Kidney (tissue), 14 donors: ENCODE results near the gene ACAP1. TPM values are rescaled to one million over a fixed set of nuclear protein-coding genes. Genes with fewer than 3 reads are reported as not detected.

Experiments
- DNase-seq, 5 donors: peaks; one replicate each; pipeline ENCODE4 v3.0.0-alpha.2; 2013 to 2020
- FAIRE-seq: peaks from 2 replicates; lab custom pipeline; 2012; peaks lifted over from hg19 to GRCh38; lab: Jason Lieb, UNC
- H3K27ac ChIP-seq, 2 donors: one replicate each; pipeline ENCODE4 v1.7.0; 2013; ENCODE audit warnings: low read depth in 2 of 2, low read length in 2 of 2, inconsistent platforms in 1 of 2
- H3K27me3 ChIP-seq: one replicate; pipeline ENCODE4 v1.7.1; 2013; ENCODE audit warnings: low read length, inconsistent platforms; ENCODE audit not compliant: control insufficient read depth, insufficient read depth
- H3K36me3 ChIP-seq, 3 donors: one replicate each; pipeline versions ENCODE4 v1.7.0 to v1.7.1; 2013; ENCODE audit warnings: low read length in 3 of 3, control low read depth in 1 of 3, inconsistent platforms in 1 of 3; ENCODE audit not compliant: insufficient read depth in 3 of 3, control insufficient read depth in 2 of 3
- H3K4me1 ChIP-seq, 3 donors: one replicate each; pipeline versions ENCODE4 v1.7.0 to v1.7.1; 2013; ENCODE audit warnings: low read length in 3 of 3, inconsistent platforms in 1 of 3, low read depth in 1 of 3; ENCODE audit not compliant: control insufficient read depth in 2 of 3, insufficient read depth in 2 of 3
- H3K4me3 ChIP-seq, 3 donors: one replicate each; pipeline versions ENCODE4 v1.7.0 to v1.8.1; 2013; ENCODE audit warnings: low read length in 3 of 3, control low read depth in 1 of 3, inconsistent platforms in 1 of 3
- H3K9ac ChIP-seq, 3 donors: one replicate each; pipeline versions ENCODE4 v1.7.0 to v1.7.1; 2013; ENCODE audit warnings: low read length in 3 of 3, control low read depth in 1 of 3, inconsistent platforms in 1 of 3
- H3K9me3 ChIP-seq, 3 donors: one replicate each; pipeline versions ENCODE4 v1.7.0 to v1.7.1; 2013; ENCODE audit warnings: low read length in 3 of 3, control low read depth in 1 of 3, inconsistent platforms in 1 of 3; ENCODE audit not compliant: control insufficient read depth in 2 of 3, insufficient read depth in 1 of 3
- CTCF ChIP-seq: IDR thresholded peaks from 3 replicates; pipeline ENCODE4 v1.5.1; 2012; ENCODE audit warnings: mild to moderate bottlenecking, moderate library complexity, borderline replicate concordance; ENCODE audit not compliant: insufficient read depth; ENCODE audit errors: extremely low read depth
- intact Hi-C: fragments of 100-400 bp; cut with DNase I; formaldehyde crosslinking; loops from one replicate; pipeline ENCODE4 v1.11.1; 2022
- polyA plus RNA-seq: library from polyadenylated mRNA; stranded (reverse); fragments of 350-450 nt; fragmentation: Illumina TruSeq; extraction: RNeasy Lipid Tissue Mini Kit (QIAGEN cat#74804); gene quantifications from one replicate; pipeline ENCODE4 v1.2.3, GENCODE V29; 2014; ENCODE audit warnings: low read depth, low replicate concordance; ENCODE audit not compliant: insufficient read depth
- total RNA-seq: library from RNA; stranded (reverse); fragmentation: NEBNext Ultra II Directional; extraction: Animal tissue kit (Norgen Biotek cat#: 25700); gene quantifications from one replicate; pipeline ENCODE4 v1.2.1, GENCODE V29; 2021
- donor health status: control.
- donor health status: control.
- donor health status: control.
- donor health status: control.
- donor health status: control.
- donor health status: DM: yes; HTN: yes; CAD: no.
- donor health status: Normal renal cell carcinoma (clear cell type).

Gene ACAP1
- total and polyA plus RNA-seq, 2 donors from 2014 or later, result 9.9 to 26.0 TPM

- intact Hi-C loops, result no loop called here
- H3K9me3 ChIP-seq, result no peaks in the 10 kb centered on the region
- no peak overlapping the region for H3K4me3 ChIP-seq
- H3K9ac ChIP-seq, result no peak overlapping the region
- no peak for TF ChIP-seq CTCF
- H3K27me3 ChIP-seq, result peaks cover under 1% of the 10 kb centered on the region
- no peak overlapping the region for H3K27ac ChIP-seq
- peaks cover 0 to 15% (median 9%) of the 10 kb centered on the region in 3 donors for H3K4me1 ChIP-seq
- no peak for DNase-seq
- H3K36me3 ChIP-seq, result no peaks in the 10 kb centered on the region
- FAIRE-seq, result no peak
These were observed 46.2 kb upstream of the ACAP1 start for GRCh38 chr17:7290166-7290565.

DNA sequence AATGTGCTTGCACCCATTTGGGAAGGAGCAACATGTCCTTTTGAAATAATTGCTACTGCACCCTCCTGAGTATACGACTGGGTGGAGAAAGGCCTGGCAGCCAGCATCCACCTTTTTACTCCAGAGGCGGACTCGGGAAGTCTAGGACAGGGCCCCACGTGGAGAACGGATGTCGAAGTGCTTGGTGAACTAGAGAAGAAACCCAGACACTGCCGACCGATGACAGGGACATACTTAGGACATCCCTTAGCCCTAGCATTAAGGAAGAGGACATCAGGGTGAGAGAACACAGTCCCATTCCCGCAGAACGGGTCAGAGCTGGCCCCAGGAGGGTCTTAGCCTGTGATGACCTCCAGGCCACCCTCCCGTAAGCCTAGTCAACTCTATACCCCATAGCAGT is 45.6 kb upstream of the ACAP1 start:
- DNase-seq, result no peak
- H3K9ac ChIP-seq, result no peak overlapping the region
- no peak for FAIRE-seq
- peaks cover 3% of the 10 kb centered on the region for H3K27me3 ChIP-seq
- no peak overlapping the region for H3K4me3 ChIP-seq
- no peak overlapping the region for H3K27ac ChIP-seq
- peaks cover 0 to 15% (median 10%) of the 10 kb centered on the region in 3 donors for H3K4me1 ChIP-seq
- no peaks in the 10 kb centered on the region for H3K36me3 ChIP-seq
- intact Hi-C loops, result no loop called here
- TF ChIP-seq CTCF, result no peak
- no peaks in the 10 kb centered on the region for H3K9me3 ChIP-seq

GRCh38 chr17:7292194-7292593 is 44.1 kb upstream of the ACAP1 start:
- no peaks in the 10 kb centered on the region for H3K36me3 ChIP-seq
- peaks cover 0 to 15% (median 14%) of the 10 kb centered on the region in 3 donors for H3K4me1 ChIP-seq
- peaks cover 3% of the 10 kb centered on the region for H3K27me3 ChIP-seq
- H3K4me3 ChIP-seq, result no peak overlapping the region
- H3K9ac ChIP-seq, result no peak overlapping the region
- peak overlapping the region in 1 of 2 donors; percentile 43 for H3K27ac ChIP-seq
- H3K9me3 ChIP-seq, result no peaks in the 10 kb centered on the region
- FAIRE-seq, result no peak
- no peak for DNase-seq
- intact Hi-C loops, result no loop called here
- no peak for TF ChIP-seq CTCF

GRCh38 chr17:7292729-7293128 is 43.6 kb upstream of the ACAP1 start:
- Histone ChIP-seq H3K27ac (peak overlapping the region in 1 of 2 donors; percentile 43), H3K9me3 (no peaks in the 10 kb centered on the region), H3K9ac (no peak overlapping the region), H3K27me3 (peaks cover 3% of the 10 kb centered on the region), H3K4me1 (peaks cover 0 to 15% (median 14%) of the 10 kb centered on the region in 3 donors), H3K4me3 (no peak overlapping the region), H3K36me3 (no peaks in the 10 kb centered on the region)
- FAIRE-seq, result no peak
- DNase-seq, result peak in 2 of 5 donors; percentile 50 to 63
- no peak for TF ChIP-seq CTCF
- intact Hi-C loops, result no loop called here
